Measurements from ENCODE around the gene GPC3.

Gene GPC3

GRCh38 chrX:133607419-133608348 lies 377.7 kb downstream of the GPC3 start:
- no peak for TF ChIP-seq CTCF (conservative IDR thresholded peaks at IDR 0.05; ENCODE audit: low read length)
- no peak overlapping the region for H3K4me3 ChIP-seq (ENCODE audit: low read length)
- no peak for DNase-seq (ENCODE audit: low read depth)

- DNase-seq (ENCODE audit: low read depth) = no peak
- no peak overlapping the region for H3K4me3 ChIP-seq (ENCODE audit: low read length)
- no peak for TF ChIP-seq CTCF (conservative IDR thresholded peaks at IDR 0.05; ENCODE audit: low read length)
These were observed 378.4 kb downstream of the GPC3 start for GRCh38 chrX:133606990-133607389.

DNA sequence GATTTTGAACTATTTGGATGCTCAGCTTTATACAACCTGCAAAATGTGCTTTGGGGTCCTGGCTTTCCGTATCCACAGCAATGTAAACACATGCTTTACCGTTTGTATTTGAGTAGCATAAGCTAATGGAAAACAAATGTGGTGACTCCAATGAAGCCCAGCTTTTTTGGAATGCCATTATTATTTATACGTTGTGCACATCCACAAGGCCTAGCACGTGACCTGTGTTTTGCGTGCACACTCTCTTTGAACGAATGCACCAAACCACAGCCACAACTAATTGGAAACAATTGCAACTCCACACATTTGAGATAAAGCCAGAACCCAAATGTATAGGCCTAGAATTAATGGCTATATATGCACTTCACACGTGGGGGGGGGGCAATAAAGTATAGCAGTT lies 380.6 kb downstream of the GPC3 start:
- TF ChIP-seq CTCF (conservative IDR thresholded peaks at IDR 0.05; ENCODE audit: low read length) = no peak
- no peak overlapping the region for H3K4me3 ChIP-seq (ENCODE audit: low read length)
- no peak for DNase-seq (ENCODE audit: low read depth)

DNA sequence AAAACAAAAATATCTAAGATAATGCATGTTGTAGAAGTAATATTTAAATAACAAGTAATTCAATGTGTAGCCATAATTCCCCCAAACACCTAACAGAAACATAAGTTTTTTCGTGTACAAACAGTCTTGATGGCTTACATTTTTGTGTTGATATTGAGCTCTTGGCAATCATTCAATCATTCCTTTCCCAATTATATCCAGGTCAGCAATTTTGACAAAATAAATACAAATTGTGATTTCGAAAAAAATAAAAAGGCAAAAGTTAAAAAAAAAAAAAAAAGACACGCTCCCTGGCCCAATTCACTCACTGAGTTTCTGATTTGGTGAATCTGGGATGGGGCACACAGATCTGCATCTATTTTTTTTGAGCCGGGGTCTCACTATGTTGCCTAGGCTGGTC lies 382.5 kb downstream of the GPC3 start:
- TF ChIP-seq CTCF (conservative IDR thresholded peaks at IDR 0.05; ENCODE audit: low read length) = no peak
- DNase-seq (ENCODE audit: low read depth) = no peak
- no peak overlapping the region for H3K4me3 ChIP-seq (ENCODE audit: low read length)

DNA sequence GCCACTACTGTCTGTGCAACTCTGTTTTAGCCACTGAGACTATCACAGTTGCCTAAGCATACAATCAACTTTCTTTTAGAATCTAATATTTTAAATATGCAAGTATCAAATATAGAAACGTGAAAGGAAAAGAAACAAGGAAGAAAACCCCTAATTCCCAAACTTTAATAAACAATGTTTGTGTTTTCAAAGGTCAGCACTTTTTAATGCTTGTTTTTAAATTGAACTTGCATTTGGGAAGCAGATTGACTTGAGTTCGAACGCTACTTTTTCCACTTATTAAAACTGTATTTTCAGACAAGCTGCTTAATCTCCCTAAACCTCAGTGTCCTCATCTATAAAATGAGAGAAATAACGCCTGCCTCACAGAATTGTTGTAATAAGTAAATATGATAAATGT lies 384.3 kb downstream of the GPC3 start:
- no peak overlapping the region for H3K4me3 ChIP-seq (ENCODE audit: low read length)
- no peak for DNase-seq (ENCODE audit: low read depth)
- TF ChIP-seq CTCF (conservative IDR thresholded peaks at IDR 0.05; ENCODE audit: low read length) = no peak

DNA sequence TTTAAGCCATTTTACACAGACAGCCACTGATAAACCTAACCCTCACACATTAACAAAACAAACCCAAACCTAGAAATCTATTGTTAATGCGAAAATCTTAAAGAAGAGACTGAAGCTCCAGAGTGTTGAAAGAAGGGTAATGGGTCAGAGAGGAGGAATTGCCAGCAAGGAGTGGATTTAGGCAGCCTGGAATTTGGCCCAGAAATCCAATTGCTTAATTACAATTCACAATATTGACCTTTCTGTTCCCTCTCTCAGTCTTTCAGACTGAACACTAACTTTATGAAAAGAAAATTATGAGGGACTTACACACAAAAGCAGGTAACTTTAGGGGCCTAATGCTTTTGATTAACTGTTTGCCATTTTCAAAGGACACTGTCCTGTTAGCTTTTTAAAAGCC lies 384.9 kb downstream of the GPC3 start:
- no peak for DNase-seq (ENCODE audit: low read depth)
- TF ChIP-seq CTCF (conservative IDR thresholded peaks at IDR 0.05; ENCODE audit: low read length) = no peak
- H3K4me3 ChIP-seq (ENCODE audit: low read length) = no peak overlapping the region
